Muscle of leg (tissue), 11 donors: ENCODE results near the gene PSAT1. TPM values are rescaled to one million over a fixed set of nuclear protein-coding genes. Genes with fewer than 3 reads are reported as not detected.

ENCODE experiments used
- DNase-seq: peaks from one replicate; pipeline ENCODE4 v3.0.0; 2013
- H3K27ac ChIP-seq: one replicate; pipeline ENCODE4 v1.5.1; 2013; ENCODE audit warnings: mild to moderate bottlenecking, low read length, control low read depth
- H3K27me3 ChIP-seq: one replicate; pipeline ENCODE4 v1.6.1; 2013; ENCODE audit warnings: low read length; ENCODE audit not compliant: control insufficient read depth, insufficient read depth
- H3K36me3 ChIP-seq: one replicate; pipeline ENCODE4 v1.6.1; 2013; ENCODE audit warnings: low read length; ENCODE audit not compliant: control insufficient read depth, insufficient read depth
- H3K4me1 ChIP-seq: one replicate; pipeline ENCODE4 v1.6.1; 2013; ENCODE audit warnings: low read length; ENCODE audit not compliant: control insufficient read depth, insufficient read depth
- H3K4me3 ChIP-seq: one replicate; pipeline ENCODE4 v1.5.1; 2013; ENCODE audit warnings: low read length, control low read depth
- H3K9me3 ChIP-seq: replicated peaks from 2 replicates; pipeline ENCODE4 v1.6.1; 2013; ENCODE audit warnings: low read depth, low read length; ENCODE audit not compliant: control insufficient read depth
- WGBS: methylation state at CpG from one replicate; pipeline ENCODE4 v1.1.5; 2013; ENCODE audit warnings: missing lambda C conversion rate; ENCODE audit not compliant: insufficient coverage; 5-methylcytosine and 5-hydroxymethylcytosine counted together
- polyA plus RNA-seq, 8 donors: library from polyadenylated mRNA; unstranded; fragments of 120-200 nt; gene quantifications; one replicate each; pipeline versions ENCODE4 v1.2.1 to v1.2.3, GENCODE V29; 2013; ENCODE audit warnings: inconsistent platforms in 1 of 8, low replicate concordance in 1 of 8; ENCODE audit not compliant: insufficient read length in 8 of 8, insufficient read depth in 1 of 8
- total RNA-seq: library from RNA; stranded (reverse); fragments of 120-200 nt; gene quantifications from one replicate; pipeline ENCODE4 v1.2.4, GENCODE V29; 2013

The PSAT1 gene
- total and polyA plus RNA-seq, 9 donors = 25.3 to 46.4 (median 40.6) TPM

- Histone ChIP-seq H3K4me3 (no peak overlapping the region), H3K27ac (no peak overlapping the region), H3K27me3 (no peaks in the 10 kb centered on the region), H3K36me3 (peaks cover 18% of the 10 kb centered on the region), H3K4me1 (peaks cover 13% of the 10 kb centered on the region), H3K9me3 (no peaks in the 10 kb centered on the region)
- 42% methylated on average over 2 of the region's 5 CpGs for WGBS
- no peak for DNase-seq
Observed at GRCh38 chr9:78325846-78326360, 29.0 kb downstream of the PSAT1 start.

DNA sequence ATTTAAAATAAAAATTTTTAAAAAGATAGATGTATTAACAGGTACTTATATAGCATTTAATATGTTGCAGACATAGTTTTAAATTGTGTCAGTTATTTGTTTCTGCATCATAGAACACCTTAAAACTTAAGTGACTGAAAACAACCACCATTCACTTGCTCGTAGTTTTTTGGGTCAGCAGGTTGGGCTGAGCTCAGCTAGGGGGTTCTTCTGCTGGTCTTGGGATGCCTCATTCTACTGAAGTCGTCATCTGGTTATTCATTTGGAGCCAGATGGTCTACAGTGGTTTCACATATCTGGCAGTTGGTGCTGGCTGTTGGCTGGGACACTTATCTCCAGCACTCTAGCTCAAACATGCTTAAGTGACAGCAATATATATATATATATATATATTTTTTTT is 29.6 kb downstream of the PSAT1 start:
- no peak for DNase-seq
- peaks cover 10% of the 10 kb centered on the region for H3K4me1 ChIP-seq
- H3K27me3 ChIP-seq = no peaks in the 10 kb centered on the region
- H3K4me3 ChIP-seq = no peak overlapping the region
- WGBS = no CpG with 5 or more reads among the region's 2 CpGs
- no peak overlapping the region for H3K27ac ChIP-seq
- no peaks in the 10 kb centered on the region for H3K9me3 ChIP-seq
- peaks cover 13% of the 10 kb centered on the region for H3K36me3 ChIP-seq

DNA sequence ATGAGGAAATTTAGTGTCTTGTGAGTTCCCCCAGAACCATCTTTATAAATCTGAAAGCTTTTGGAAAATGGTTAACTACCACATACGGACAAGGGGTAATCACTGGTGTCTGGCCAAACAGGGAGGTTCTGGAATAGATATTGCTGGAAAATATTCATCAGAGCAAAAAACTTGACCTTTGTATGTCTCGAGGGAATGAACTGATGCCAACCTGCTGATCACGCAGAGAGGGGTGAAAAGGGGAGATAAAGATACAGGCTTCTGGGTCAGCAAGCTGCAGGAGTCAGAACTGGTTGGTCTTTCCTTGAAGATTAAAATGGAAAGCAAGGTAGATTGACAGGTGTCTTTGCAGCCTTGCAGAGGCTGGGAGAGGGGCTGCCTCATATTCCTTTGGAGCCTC is 35.5 kb downstream of the PSAT1 start:
- no peak overlapping the region for H3K4me3 ChIP-seq
- peaks cover 10% of the 10 kb centered on the region for H3K36me3 ChIP-seq
- H3K4me1 ChIP-seq = no peaks in the 10 kb centered on the region
- H3K27ac ChIP-seq = no peak overlapping the region
- H3K9me3 ChIP-seq = no peaks in the 10 kb centered on the region
- DNase-seq = no peak
- WGBS = 72% methylated on average over 3 of the region's 3 CpGs
- H3K27me3 ChIP-seq = no peaks in the 10 kb centered on the region

DNA sequence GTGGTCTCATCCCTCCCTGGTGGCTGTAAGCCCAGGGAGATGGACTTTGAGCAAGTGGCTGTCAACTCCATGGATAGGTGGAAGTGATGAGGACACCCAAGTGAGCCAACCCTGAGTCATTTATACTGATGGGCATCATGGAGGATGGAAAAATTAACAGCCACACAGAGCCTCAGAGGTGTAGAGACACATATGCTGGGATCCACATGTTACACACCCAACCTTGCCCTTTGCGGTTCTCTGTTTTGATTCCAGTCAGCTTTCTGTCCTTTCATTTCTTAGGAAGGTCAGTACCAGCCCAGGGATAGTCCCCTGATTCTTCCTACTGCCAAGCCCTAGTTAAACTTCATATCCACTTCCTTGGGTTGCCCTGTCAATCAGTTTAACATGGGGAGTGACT is 51.9 kb downstream of the PSAT1 start:
- WGBS = 83% methylated on average over 1 of the region's 1 CpG
- H3K36me3 ChIP-seq = no peaks in the 10 kb centered on the region
- no peak overlapping the region for H3K4me3 ChIP-seq
- no peak for DNase-seq
- H3K4me1 ChIP-seq = no peaks in the 10 kb centered on the region
- H3K27ac ChIP-seq = no peak overlapping the region
- H3K9me3 ChIP-seq = no peaks in the 10 kb centered on the region
- H3K27me3 ChIP-seq = no peaks in the 10 kb centered on the region

- WGBS = no CpG with 5 or more reads among the region's 2 CpGs
- Histone ChIP-seq H3K4me3 (no peak overlapping the region), H3K27me3 (no peaks in the 10 kb centered on the region), H3K4me1 (no peaks in the 10 kb centered on the region), H3K9me3 (no peaks in the 10 kb centered on the region), H3K36me3 (no peaks in the 10 kb centered on the region), H3K27ac (no peak overlapping the region)
- no peak for DNase-seq
Observed at GRCh38 chr9:78351816-78352215, 54.9 kb downstream of the PSAT1 start.

DNA sequence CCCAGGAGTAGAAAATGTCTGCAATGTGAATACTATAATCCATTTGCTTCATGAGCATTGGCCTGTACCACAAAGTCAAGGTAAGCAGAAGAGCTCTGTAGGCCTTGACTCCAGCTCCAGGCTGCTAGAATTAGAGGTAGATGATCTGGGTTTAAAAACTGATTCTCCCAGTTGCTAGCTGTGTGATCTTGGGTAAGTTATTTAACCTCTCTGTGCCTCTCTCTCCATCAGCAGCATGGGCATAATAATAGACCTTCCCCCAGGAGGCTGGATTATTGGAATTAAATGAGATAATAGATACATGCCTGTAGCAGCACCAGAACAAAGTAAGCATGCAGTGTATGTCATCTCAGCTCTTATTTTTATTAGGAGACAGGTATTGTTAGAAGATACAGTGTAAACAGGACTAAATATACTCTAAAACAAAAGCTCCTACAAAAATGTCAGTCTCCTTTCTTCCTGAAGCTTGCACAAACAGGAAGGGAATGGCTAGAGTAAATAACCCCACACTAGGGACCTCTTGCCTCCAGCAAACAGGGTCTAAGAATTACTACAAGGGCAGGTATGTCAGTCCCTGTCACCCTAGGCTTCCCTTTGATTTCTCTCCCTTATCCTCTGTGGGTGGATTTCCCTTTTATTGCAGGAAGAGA is 57.5 kb downstream of the PSAT1 start:
- DNase-seq = no peak
- H3K27ac ChIP-seq = no peak overlapping the region
- H3K4me1 ChIP-seq = no peaks in the 10 kb centered on the region
- no peaks in the 10 kb centered on the region for H3K36me3 ChIP-seq
- H3K27me3 ChIP-seq = no peaks in the 10 kb centered on the region
- no peaks in the 10 kb centered on the region for H3K9me3 ChIP-seq
- no peak overlapping the region for H3K4me3 ChIP-seq

DNA sequence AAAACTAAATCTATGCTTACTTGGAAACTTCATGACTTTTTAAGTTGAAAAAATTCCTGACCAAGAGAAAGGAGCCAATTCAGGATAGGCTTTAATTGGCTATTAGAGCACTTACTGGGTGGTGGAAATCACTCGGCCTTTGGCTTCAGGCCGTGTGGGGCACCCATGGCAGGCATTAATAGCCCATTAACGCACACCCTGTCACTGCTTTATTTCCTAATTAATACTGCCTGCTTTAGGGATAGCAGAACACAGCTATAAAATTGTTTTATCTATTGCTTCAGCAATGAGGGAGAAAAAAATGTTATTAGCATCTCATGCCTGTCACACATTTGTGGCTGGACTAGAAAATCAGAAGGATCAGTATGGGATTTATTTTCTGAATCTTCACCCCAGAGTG is 58.1 kb downstream of the PSAT1 start:
- WGBS = no CpG with 5 or more reads among the region's 3 CpGs
- DNase-seq = no peak
- Histone ChIP-seq H3K36me3 (no peaks in the 10 kb centered on the region), H3K27ac (no peak overlapping the region), H3K4me1 (no peaks in the 10 kb centered on the region), H3K27me3 (no peaks in the 10 kb centered on the region), H3K4me3 (no peak overlapping the region), H3K9me3 (no peaks in the 10 kb centered on the region)

- H3K36me3 ChIP-seq = no peaks in the 10 kb centered on the region
- no peak for DNase-seq
- no peaks in the 10 kb centered on the region for H3K9me3 ChIP-seq
- H3K4me3 ChIP-seq = no peak overlapping the region
- WGBS = no CpG with 5 or more reads among the region's 4 CpGs
- no peaks in the 10 kb centered on the region for H3K4me1 ChIP-seq
- no peak overlapping the region for H3K27ac ChIP-seq
- H3K27me3 ChIP-seq = no peaks in the 10 kb centered on the region
Observed at GRCh38 chr9:78356634-78357033, 59.7 kb downstream of the PSAT1 start.

- Histone ChIP-seq H3K9me3 (no peaks in the 10 kb centered on the region), H3K36me3 (no peaks in the 10 kb centered on the region), H3K27me3 (no peaks in the 10 kb centered on the region), H3K4me1 (no peaks in the 10 kb centered on the region), H3K4me3 (no peak overlapping the region), H3K27ac (no peak overlapping the region)
- WGBS = 89% methylated on average over 17 of the region's 23 CpGs
- DNase-seq = no peak
Observed at GRCh38 chr9:78357165-78357873, 60.4 kb downstream of the PSAT1 start.

- Histone ChIP-seq H3K4me1 (peaks cover 2% of the 10 kb centered on the region), H3K36me3 (no peaks in the 10 kb centered on the region), H3K4me3 (no peak overlapping the region), H3K27me3 (no peaks in the 10 kb centered on the region), H3K27ac (no peak overlapping the region), H3K9me3 (no peaks in the 10 kb centered on the region)
- 91% methylated on average over 16 of the region's 17 CpGs for WGBS
- DNase-seq = no peak
Observed at GRCh38 chr9:78358329-78359051, 61.6 kb downstream of the PSAT1 start.
